Peyer's patch (tissue), 4 donors: ENCODE data around the gene SOCS7. TPM values are rescaled to one million over a fixed set of nuclear protein-coding genes. Genes with fewer than 3 reads are reported as not detected.
A peak's percentile ranks its signal among the peaks of the same experiment; 100 is the strongest.

ENCODE experiments used
- DNase-seq, 3 donors: peaks; one replicate each; pipeline ENCODE4 v3.0.0-alpha.2; 2017 to 2019
- H3K27ac ChIP-seq, 4 donors: fragments of 200-600 bp; sonication (generic); one replicate each; pipeline ENCODE4 v1.5.1; 2016 to 2019
- H3K27me3 ChIP-seq, 2 donors: fragments of 200-600 bp; sonication (generic); one replicate each; pipeline ENCODE4 v1.5.1; 2019
- H3K36me3 ChIP-seq, 3 donors: fragments of 200-600 bp; sonication (generic); one replicate each; pipeline ENCODE4 v1.5.1; 2016 to 2019
- H3K4me1 ChIP-seq, 4 donors: fragments of 200-600 bp; sonication (generic); one replicate each; pipeline ENCODE4 v1.5.1; 2016 to 2019
- H3K4me3 ChIP-seq, 4 donors: fragments of 200-600 bp; sonication (generic); 1 replicate in 3 of 4; 2 replicates in 1 of 4; pipeline ENCODE4 v1.5.1; 2016 to 2019; ENCODE audit warnings: mild to moderate bottlenecking in 1 of 4
- H3K9me3 ChIP-seq, 4 donors: fragments of 200-600 bp; sonication (generic); one replicate each; pipeline ENCODE4 v1.5.1; 2016 to 2019; ENCODE audit warnings: mild to moderate bottlenecking in 1 of 4
- POLR2A ChIP-seq, 2 donors: fragments of 450-650 bp; IDR thresholded peaks; one replicate each; pipeline ENCODE4 v1.5.1; 2017; ENCODE audit warnings: antibody characterized with exemption in 2 of 2, mild to moderate bottlenecking in 2 of 2, moderate library complexity in 2 of 2
- total RNA-seq, 4 donors: library from RNA; depleted of rRNA; stranded (reverse); fragments of >200 nt; gene quantifications; one replicate each; pipeline ENCODE4 v1.1.0, GENCODE V29; 2016
- TF ChIP-seq, protein P1 (sequence below), 6 experiments: fragments of 450-650 bp in 4 of 6; fragments of 200-600 bp in 2 of 6; sonication (generic) in 1 of 6; IDR thresholded peaks; one replicate each; pipeline ENCODE4 v1.5.1; 2017 to 2019; ENCODE audit warnings: antibody characterized with exemption in 6 of 6, mild to moderate bottlenecking in 3 of 6, moderate library complexity in 1 of 6

SOCS7 gene
- total RNA-seq, 4 donors from 2014 or later = 14.2 to 24.5 (median 16.1) TPM

DNA sequence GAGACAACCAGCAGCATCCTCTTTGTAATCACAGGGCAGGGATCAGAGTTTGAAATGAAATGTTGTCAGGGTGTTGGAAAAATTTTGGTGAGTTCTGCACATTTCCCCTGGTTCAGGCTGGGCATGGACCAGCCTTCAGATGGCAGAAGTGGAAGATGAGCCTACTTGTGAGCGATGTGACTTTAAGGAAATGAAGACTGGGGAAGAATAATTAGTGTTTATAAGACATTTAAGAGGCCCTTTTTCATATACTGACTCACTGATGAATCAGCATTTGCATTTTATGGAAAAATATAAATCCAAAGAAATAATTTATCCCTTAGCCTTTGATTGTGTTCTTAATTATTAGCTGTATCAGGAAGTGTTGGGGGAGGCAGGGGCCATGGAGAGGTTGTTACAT is 28.7 kb upstream of the SOCS7 start:
- Histone ChIP-seq H3K27me3 (no peaks in the 10 kb centered on the region), H3K36me3 (peaks cover 0 to 47% (median 0%) of the 10 kb centered on the region in 3 donors), H3K9me3 (no peaks in the 10 kb centered on the region), H3K27ac (no peak overlapping the region), H3K4me3 (no peak overlapping the region), H3K4me1 (no peaks in the 10 kb centered on the region)
- DNase-seq = no peak
- TF ChIP-seq, protein P1, sequence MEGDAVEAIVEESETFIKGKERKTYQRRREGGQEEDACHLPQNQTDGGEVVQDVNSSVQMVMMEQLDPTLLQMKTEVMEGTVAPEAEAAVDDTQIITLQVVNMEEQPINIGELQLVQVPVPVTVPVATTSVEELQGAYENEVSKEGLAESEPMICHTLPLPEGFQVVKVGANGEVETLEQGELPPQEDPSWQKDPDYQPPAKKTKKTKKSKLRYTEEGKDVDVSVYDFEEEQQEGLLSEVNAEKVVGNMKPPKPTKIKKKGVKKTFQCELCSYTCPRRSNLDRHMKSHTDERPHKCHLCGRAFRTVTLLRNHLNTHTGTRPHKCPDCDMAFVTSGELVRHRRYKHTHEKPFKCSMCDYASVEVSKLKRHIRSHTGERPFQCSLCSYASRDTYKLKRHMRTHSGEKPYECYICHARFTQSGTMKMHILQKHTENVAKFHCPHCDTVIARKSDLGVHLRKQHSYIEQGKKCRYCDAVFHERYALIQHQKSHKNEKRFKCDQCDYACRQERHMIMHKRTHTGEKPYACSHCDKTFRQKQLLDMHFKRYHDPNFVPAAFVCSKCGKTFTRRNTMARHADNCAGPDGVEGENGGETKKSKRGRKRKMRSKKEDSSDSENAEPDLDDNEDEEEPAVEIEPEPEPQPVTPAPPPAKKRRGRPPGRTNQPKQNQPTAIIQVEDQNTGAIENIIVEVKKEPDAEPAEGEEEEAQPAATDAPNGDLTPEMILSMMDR (IDR thresholded peaks at IDR 0.05) = no peak
- TF ChIP-seq POLR2A (IDR thresholded peaks at IDR 0.05) = no peak

DNA sequence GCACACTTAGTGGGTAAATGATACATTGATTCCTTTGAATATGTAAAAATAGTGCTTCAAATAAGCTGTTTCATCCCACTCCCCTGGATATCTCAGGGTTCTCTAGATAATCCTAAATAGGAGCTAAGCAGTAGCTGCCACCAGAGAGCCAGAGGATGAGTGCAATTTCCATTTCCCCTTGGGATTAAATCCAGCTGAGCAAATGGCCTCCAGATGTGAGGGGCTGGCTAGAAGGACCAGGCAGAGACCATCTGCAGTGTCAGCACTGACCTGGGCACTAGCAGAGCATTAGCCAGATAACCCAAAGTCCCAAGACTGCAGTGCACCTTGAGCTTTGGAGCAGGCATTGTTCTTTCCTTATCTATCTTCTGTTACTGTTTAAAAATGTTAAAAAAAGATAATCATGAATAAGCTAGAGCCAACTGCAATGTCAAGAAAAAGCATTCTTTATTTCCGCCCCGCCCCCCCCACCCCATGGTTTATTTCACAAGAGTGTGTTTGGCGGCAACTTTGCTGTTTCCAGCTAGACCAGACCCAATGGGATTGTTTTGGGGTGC is 27.4 kb upstream of the SOCS7 start:
- TF ChIP-seq, protein P1 (IDR thresholded peaks at IDR 0.05) = no peak
- no peak for TF ChIP-seq POLR2A (IDR thresholded peaks at IDR 0.05)
- no peak overlapping the region for H3K4me3 ChIP-seq
- no peaks in the 10 kb centered on the region for H3K9me3 ChIP-seq
- peaks cover 0 to 42% (median 0%) of the 10 kb centered on the region in 3 donors for H3K36me3 ChIP-seq
- H3K4me1 ChIP-seq = no peaks in the 10 kb centered on the region
- H3K27ac ChIP-seq = no peak overlapping the region
- H3K27me3 ChIP-seq = no peaks in the 10 kb centered on the region
- DNase-seq = no peak

DNA sequence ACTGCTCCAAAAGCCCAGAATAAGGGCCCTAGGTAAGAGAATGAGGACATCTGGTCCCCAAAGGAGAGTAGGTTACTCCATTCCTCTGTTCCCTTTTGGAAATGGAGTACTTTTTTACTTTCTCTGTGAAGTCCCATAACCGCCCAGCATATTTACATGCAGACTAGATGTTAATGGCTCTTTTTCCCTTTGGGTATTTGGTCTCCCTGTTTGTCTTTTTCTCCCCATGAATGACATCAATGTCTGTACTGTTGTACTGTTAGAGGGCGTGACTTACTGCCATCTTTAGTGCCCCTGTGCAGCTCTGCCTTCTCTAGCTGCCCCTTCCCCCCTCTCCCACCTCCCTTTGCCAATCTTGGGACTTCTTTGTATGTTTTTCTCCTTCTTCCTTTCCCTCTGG is 26.9 kb upstream of the SOCS7 start:
- Histone ChIP-seq H3K4me3 (no peak overlapping the region), H3K4me1 (no peaks in the 10 kb centered on the region), H3K27ac (no peak overlapping the region), H3K36me3 (peaks cover 0 to 37% (median 0%) of the 10 kb centered on the region in 3 donors), H3K27me3 (no peaks in the 10 kb centered on the region), H3K9me3 (no peaks in the 10 kb centered on the region)
- no peak for DNase-seq
- no peak for TF ChIP-seq POLR2A (IDR thresholded peaks at IDR 0.05)
- TF ChIP-seq, protein P1 (IDR thresholded peaks at IDR 0.05) = no peak

DNA sequence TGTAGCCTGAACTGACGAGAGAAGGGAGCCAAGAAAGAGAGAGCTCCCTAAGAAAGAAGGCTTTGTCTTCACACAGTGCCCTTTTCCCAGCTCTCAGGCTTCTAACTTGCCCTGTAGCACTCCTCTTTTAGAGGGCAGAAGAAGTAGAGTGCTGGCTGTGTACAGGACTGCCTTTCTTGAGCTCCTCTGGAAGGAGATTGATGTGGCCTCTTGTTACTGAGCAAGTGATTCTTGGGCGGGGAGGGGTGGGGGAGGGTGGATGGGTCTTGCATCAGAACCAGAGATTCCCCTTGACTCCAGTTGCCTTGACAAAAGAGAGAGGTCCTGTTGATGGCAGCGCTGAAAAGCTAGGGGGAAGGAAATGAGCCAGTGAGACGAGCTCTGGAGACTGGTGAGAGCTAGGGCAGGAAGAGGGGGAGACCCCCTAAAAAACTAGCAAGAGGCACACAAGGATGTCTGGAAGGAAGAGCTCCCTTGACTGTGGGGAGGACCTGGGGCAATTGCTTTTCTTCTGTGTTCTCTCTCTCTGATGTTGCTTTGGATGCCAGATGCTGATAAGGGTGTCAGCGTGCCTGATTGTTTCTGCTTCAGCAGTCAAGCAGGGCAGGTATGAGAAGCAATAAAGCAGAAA is 26.3 kb upstream of the SOCS7 start:
- peak in 1 of 3 donors; percentile 2 for DNase-seq
- no peaks in the 10 kb centered on the region for H3K9me3 ChIP-seq
- H3K4me3 ChIP-seq = no peak overlapping the region
- TF ChIP-seq, protein P1 (IDR thresholded peaks at IDR 0.05) = no peak
- TF ChIP-seq POLR2A (IDR thresholded peaks at IDR 0.05) = no peak
- H3K27ac ChIP-seq = no peak overlapping the region
- H3K27me3 ChIP-seq = no peaks in the 10 kb centered on the region
- peaks cover 0 to 33% (median 0%) of the 10 kb centered on the region in 3 donors for H3K36me3 ChIP-seq
- H3K4me1 ChIP-seq = no peaks in the 10 kb centered on the region

DNA sequence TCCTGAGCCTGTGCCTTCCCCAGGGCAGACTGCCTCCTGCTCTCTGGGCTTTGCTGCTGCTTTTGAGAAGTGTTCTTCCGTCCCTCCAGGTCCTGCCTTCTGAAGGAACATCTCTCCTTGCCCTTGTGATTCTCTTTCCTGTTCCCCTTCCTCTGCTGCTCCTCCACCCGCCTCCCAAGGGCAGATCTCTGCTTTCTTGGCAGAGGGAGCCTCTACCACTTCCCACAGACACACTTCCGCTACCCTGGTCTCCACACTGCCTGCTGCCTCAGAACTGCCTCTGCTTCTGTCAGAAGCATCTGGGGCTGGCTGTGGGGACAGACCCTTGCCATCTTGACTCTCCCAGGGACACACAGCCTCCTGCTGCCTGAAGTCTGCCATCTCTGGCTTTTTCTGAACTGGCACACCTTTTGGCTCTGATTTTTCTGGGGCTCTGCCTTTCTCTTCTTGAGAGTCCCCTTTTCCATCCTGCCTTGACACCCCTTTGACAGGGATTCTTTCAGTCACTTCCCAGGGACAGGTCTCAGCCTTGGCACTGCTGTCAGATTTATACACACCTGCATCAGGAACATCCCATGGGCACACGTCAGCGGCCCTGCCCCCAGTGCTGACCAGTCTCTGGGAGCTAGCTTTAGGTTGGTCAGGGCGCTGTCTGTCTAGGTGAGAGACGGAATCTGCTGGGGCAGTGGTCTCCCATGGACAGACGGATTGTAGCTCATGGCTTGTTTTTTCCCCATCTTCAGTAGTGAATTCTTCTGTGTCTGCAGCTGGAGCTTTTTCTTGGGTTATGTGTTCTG is 24.4 kb upstream of the SOCS7 start:
- H3K27me3 ChIP-seq = no peaks in the 10 kb centered on the region
- no peaks in the 10 kb centered on the region for H3K9me3 ChIP-seq
- H3K27ac ChIP-seq = no peak overlapping the region
- DNase-seq = peak in 1 of 3 donors; percentile 45
- peaks cover 0 to 17% (median 0%) of the 10 kb centered on the region in 3 donors for H3K36me3 ChIP-seq
- TF ChIP-seq, protein P1 (IDR thresholded peaks at IDR 0.05) = no peak
- TF ChIP-seq POLR2A (IDR thresholded peaks at IDR 0.05) = no peak
- H3K4me3 ChIP-seq = no peak overlapping the region
- H3K4me1 ChIP-seq = no peaks in the 10 kb centered on the region
